Prostate gland (tissue), 2 donors: Measurements from ENCODE around the gene FARP1.

ENCODE experiments used
- POLR2AphosphoS5 ChIP-seq: sonication (generic); formaldehyde crosslinking; IDR thresholded peaks from one replicate; pipeline ENCODE4 v1.6.1; 2017; ENCODE audit warnings: antibody characterized with exemption
- TF ChIP-seq, protein P1 (sequence below), 4 experiments: fragments of 200-600 bp in 2 of 4; fragments of 450-650 bp in 2 of 4; sonication (generic) in 2 of 4; IDR thresholded peaks; 1 replicate in 3 of 4; 2 replicates in 1 of 4; pipeline ENCODE4 v1.5.1; 2016 to 2019; ENCODE audit warnings: antibody characterized with exemption in 4 of 4, mild to moderate bottlenecking in 2 of 4, moderate library complexity in 2 of 4

DNA sequence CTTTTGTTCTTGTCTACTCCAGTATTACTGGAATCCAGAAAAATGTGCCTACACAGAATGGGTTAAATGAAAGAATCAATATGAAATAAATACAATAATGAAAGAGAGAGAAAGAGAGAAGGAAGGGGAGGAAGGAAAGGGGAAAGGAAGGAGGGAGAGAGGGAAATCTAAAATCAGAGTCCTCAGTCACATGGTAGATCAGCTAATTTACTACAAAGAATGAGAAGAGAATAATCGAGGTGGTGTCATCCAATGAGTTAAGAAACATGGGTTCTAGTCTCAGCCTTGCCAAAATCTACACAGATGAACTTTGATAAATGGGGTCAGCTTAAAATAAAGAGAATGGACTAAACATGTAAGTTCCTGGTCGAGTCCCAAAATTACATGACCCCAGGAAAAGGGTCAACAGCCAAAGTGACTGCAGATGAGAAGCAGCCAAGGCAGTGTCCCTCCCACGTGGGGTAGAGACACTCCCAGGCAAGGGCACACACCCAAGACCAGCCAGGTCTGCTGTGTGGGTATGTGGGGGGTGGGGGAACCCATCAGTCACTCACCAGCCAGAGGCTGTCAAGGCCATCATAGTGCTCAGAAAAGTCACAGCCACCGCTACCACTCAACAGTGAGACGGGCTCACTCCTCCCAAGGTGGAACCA is 330.4 kb downstream of the FARP1 start:
- TF ChIP-seq, protein P1, sequence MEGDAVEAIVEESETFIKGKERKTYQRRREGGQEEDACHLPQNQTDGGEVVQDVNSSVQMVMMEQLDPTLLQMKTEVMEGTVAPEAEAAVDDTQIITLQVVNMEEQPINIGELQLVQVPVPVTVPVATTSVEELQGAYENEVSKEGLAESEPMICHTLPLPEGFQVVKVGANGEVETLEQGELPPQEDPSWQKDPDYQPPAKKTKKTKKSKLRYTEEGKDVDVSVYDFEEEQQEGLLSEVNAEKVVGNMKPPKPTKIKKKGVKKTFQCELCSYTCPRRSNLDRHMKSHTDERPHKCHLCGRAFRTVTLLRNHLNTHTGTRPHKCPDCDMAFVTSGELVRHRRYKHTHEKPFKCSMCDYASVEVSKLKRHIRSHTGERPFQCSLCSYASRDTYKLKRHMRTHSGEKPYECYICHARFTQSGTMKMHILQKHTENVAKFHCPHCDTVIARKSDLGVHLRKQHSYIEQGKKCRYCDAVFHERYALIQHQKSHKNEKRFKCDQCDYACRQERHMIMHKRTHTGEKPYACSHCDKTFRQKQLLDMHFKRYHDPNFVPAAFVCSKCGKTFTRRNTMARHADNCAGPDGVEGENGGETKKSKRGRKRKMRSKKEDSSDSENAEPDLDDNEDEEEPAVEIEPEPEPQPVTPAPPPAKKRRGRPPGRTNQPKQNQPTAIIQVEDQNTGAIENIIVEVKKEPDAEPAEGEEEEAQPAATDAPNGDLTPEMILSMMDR (IDR thresholded peaks at IDR 0.05), result no peak
- no peak for TF ChIP-seq POLR2AphosphoS5
